Panc1 (cell line): ENCODE measurements around the gene FOXO6. TPM values are rescaled to one million over a fixed set of nuclear protein-coding genes. Genes with fewer than 3 reads are reported as not detected.

Experiments used
- ATAC-seq: fragments of 200-7000 bp; cut with Tn5 transposase; 2 replicates; pipeline ENCODE4 v1.9.1; 2020; ENCODE audit warnings: mild to moderate bottlenecking, moderate library complexity
- BruUV-seq: library from RNA; stranded (reverse); fragments of 400-500 nt; replicated peaks from 2 replicates; lab custom pipeline; 2021; lab: Mats Ljungman, UMichigan
- CTCF ChIA-PET: fragments of 300-600 bp; sonication (Branson Sonifier 250); formaldehyde crosslinking; loops from one replicate; lab custom pipeline; 2022; ENCODE audit warnings: antibody characterized with exemption; lab: Charles Lee
- POLR2A ChIA-PET: fragments of 300-600 bp; sonication (Branson Sonifier 250); formaldehyde crosslinking; loops from one replicate; lab custom pipeline; 2022; ENCODE audit warnings: antibody characterized with exemption; lab: Charles Lee
- DNase-seq: peaks from one replicate; pipeline ENCODE4 v3.0.0-alpha.2; 2010; ENCODE audit warnings: low read depth, low spot score
- H3K27ac ChIP-seq: 2 replicates; pipeline ENCODE4 v1.5.1; 2011; ENCODE audit warnings: mild to moderate bottlenecking, low read length, inconsistent platforms
- H3K27me3 ChIP-seq: fragments of 200-500 bp; sonication (Bioruptor generic); 2 replicates; pipeline ENCODE4 v1.6.0; 2014; ENCODE audit warnings: low read length, inconsistent platforms; ENCODE audit not compliant: control insufficient read depth, insufficient read depth
- H3K36me3 ChIP-seq: fragments of 200-500 bp; sonication (Bioruptor generic); 2 replicates; pipeline ENCODE4 v1.5.1; 2014; ENCODE audit warnings: inconsistent platforms, mild to moderate bottlenecking, low read length, moderate library complexity; ENCODE audit not compliant: control insufficient read depth, insufficient read depth
- H3K4me1 ChIP-seq: 2 replicates; pipeline ENCODE4 v1.5.1; 2011; ENCODE audit warnings: inconsistent platforms, mild to moderate bottlenecking, low read length, moderate library complexity; ENCODE audit not compliant: control insufficient read depth, insufficient read depth
- H3K4me3 ChIP-seq, 2 experiments: 2 replicates each; pipeline ENCODE4 v1.5.1; 2011 to 2012; ENCODE audit warnings: low read depth in 2 of 2, low read length in 2 of 2, mild to moderate bottlenecking in 2 of 2, inconsistent platforms in 1 of 2, moderate library complexity in 1 of 2
- H3K9me3 ChIP-seq: fragments of 200-500 bp; sonication (Bioruptor generic); 2 replicates; pipeline ENCODE4 v1.5.1; 2014; ENCODE audit warnings: low read depth, mild to moderate bottlenecking, inconsistent platforms, low read length, moderate library complexity; ENCODE audit not compliant: control insufficient read depth, insufficient read depth
- CTCF ChIP-seq: fragments of 450-650 bp; IDR thresholded peaks from 2 replicates; pipeline ENCODE4 v1.5.1; 2017; ENCODE audit warnings: mild to moderate bottlenecking
- POLR2AphosphoS5 ChIP-seq: IDR thresholded peaks from 2 replicates; pipeline ENCODE4 v1.6.1; 2012; ENCODE audit warnings: mild to moderate bottlenecking, low read depth, low read length, moderate library complexity
- REST ChIP-seq, 2 experiments: IDR thresholded peaks; 2 replicates each; pipeline ENCODE4 v1.6.1; 2011 to 2012; ENCODE audit warnings: low read depth in 2 of 2, control low read depth in 1 of 2, low read length in 1 of 2, mild to moderate bottlenecking in 1 of 2, moderate library complexity in 1 of 2; ENCODE audit not compliant: insufficient read depth in 1 of 2
- SIN3A ChIP-seq: IDR thresholded peaks from 2 replicates; pipeline ENCODE4 v1.6.1; 2012; ENCODE audit warnings: low read depth, mild to moderate bottlenecking, low read length, moderate library complexity, borderline replicate concordance; ENCODE audit not compliant: insufficient read depth
- TCF7L2 ChIP-seq: IDR thresholded peaks from 2 replicates; pipeline ENCODE4 v1.6.1; 2011; ENCODE audit warnings: mild to moderate bottlenecking, low read depth, low read length, inconsistent platforms
- in situ Hi-C: cut with HindIII; loops from 2 replicates; pipeline ENCODE4 v1.10.0; 2016; ENCODE audit warnings: low sequenced_read_pairs, low pct_unique_long_range_greater_than_20kb
- intact Hi-C: fragments of 100-400 bp; cut with micrococcal nuclease; formaldehyde crosslinking; loops from one replicate; pipeline ENCODE4 v1.10.0; 2022; ENCODE audit not compliant: unreplicated experiment
- total RNA-seq: library from RNA; stranded (reverse); gene quantifications from one replicate; pipeline ENCODE4 v1.2.1, GENCODE V29; 2021; ENCODE audit not compliant: unreplicated experiment

FOXO6 gene
- total RNA-seq, 1 experiment from 2014 or later: 2.5 TPM

- H3K4me3 ChIP-seq: no peak overlapping the region
- H3K27me3 ChIP-seq: no peaks in the 10 kb centered on the region
- BruUV-seq: no TSS peak
- intact Hi-C loops (no loop called here), in situ Hi-C loops (no loop called here)
- no peaks in the 10 kb centered on the region for H3K9me3 ChIP-seq
- H3K4me1 ChIP-seq: peaks cover 5% of the 10 kb centered on the region; the same call in 1 of the 2 replicates
- POLR2A ChIA-PET: interaction anchor here (0.8 kb wide), 1 partner anchor 40 kb away, joined by 3 read pairs; no protein-coding TSS in a partner anchor
- ATAC-seq: no peak
- no peak for TF ChIP-seq TCF7L2
- no peak for TF ChIP-seq CTCF
- no peak for TF ChIP-seq REST (IDR thresholded peaks at IDR 0.05; ENCODE audit: insufficient read depth in 1 of 2, low read depth in 2 of 2, low read length in 1 of 2)
- TF ChIP-seq SIN3A: no peak
- no peak for TF ChIP-seq POLR2AphosphoS5
- no peak for DNase-seq
- no peaks in the 10 kb centered on the region for H3K36me3 ChIP-seq
- CTCF ChIA-PET: no interaction called here
- H3K27ac ChIP-seq: no peak overlapping the region
These were observed 5.5 kb upstream of the FOXO6 start for GRCh38 chr1:41355761-41356160.

GRCh38 chr1:41356752-41357151 is 4.5 kb upstream of the FOXO6 start:
- Histone ChIP-seq H3K27me3 (no peaks in the 10 kb centered on the region), H3K9me3 (no peaks in the 10 kb centered on the region), H3K4me3 (no peak overlapping the region), H3K36me3 (no peaks in the 10 kb centered on the region), H3K4me1 (peaks cover 5% of the 10 kb centered on the region; the same call in 1 of the 2 replicates), H3K27ac (no peak overlapping the region)
- DNase-seq (no peak), ATAC-seq (no peak)
- BruUV-seq: no TSS peak
- CTCF ChIA-PET: no interaction called here
- POLR2A ChIA-PET: no interaction called here
- in situ Hi-C loops: no loop called here
- intact Hi-C loops: no loop called here
- TF ChIP-seq POLR2AphosphoS5 (no peak), REST (IDR thresholded peaks at IDR 0.05; ENCODE audit: insufficient read depth in 1 of 2, low read depth in 2 of 2, low read length in 1 of 2) (no peak), TCF7L2 (no peak), CTCF (no peak), SIN3A (no peak)
